ENCODE results near the gene FKBP10. TPM values are rescaled to one million over a fixed set of nuclear protein-coding genes. Genes with fewer than 3 reads are reported as not detected.
"Not testable (repeated sequence)": the region's sequence is repeated elsewhere in the genome, so short reads cannot be mapped to it uniquely, and the experiment has no call there.

The FKBP10 gene
- total and polyA plus RNA-seq, 10 of the 15 experiments (the other 5 are each of a cell fraction or from before 2014, with no cell fraction given) = 0.02 to 4.7 (median 1.8) TPM

GRCh38 chr17:41825175-41825845 lies 12.5 kb downstream of the FKBP10 start:
- ATAC-seq (no peak), FAIRE-seq (no peak), DNase-seq (ENCODE audit: low read depth, low spot score) (no peak)
- 76% methylated on average over 19 of the region's 19 CpGs for WGBS (ENCODE audit: insufficient coverage, insufficient replicate concordance, low lambda C conversion rate, missing lambda C conversion rate)
- TF ChIP-seq RAD51 (IDR thresholded peaks at IDR 0.05) (no peak), RFX5 (IDR thresholded peaks at IDR 0.05; ENCODE audit: low read depth, low read length) (no peak), ZNF207 (IDR thresholded peaks at IDR 0.05; ENCODE audit: borderline replicate concordance) (no peak), KAT2A (conservative IDR thresholded peaks at IDR 0.05; ENCODE audit: control insufficient read depth, low read depth, low read length) (no peak), NRF1 (conservative IDR thresholded peaks at IDR 0.05; ENCODE audit: low read depth, low read length) (no peak), NFIC (IDR thresholded peaks at IDR 0.05; ENCODE audit: low read depth, low read length) (no peak), HSF1 (IDR thresholded peaks at IDR 0.05; ENCODE audit: low read depth, low read length) (no peak), BCL11A (IDR thresholded peaks at IDR 0.05; ENCODE audit: low read depth, low read length) (no peak), FOXK2 (IDR thresholded peaks at IDR 0.05) (no peak), TCF12 (IDR thresholded peaks at IDR 0.05; ENCODE audit: low read depth, low read length) (no peak)
- TF ChIP-seq, protein P1, sequence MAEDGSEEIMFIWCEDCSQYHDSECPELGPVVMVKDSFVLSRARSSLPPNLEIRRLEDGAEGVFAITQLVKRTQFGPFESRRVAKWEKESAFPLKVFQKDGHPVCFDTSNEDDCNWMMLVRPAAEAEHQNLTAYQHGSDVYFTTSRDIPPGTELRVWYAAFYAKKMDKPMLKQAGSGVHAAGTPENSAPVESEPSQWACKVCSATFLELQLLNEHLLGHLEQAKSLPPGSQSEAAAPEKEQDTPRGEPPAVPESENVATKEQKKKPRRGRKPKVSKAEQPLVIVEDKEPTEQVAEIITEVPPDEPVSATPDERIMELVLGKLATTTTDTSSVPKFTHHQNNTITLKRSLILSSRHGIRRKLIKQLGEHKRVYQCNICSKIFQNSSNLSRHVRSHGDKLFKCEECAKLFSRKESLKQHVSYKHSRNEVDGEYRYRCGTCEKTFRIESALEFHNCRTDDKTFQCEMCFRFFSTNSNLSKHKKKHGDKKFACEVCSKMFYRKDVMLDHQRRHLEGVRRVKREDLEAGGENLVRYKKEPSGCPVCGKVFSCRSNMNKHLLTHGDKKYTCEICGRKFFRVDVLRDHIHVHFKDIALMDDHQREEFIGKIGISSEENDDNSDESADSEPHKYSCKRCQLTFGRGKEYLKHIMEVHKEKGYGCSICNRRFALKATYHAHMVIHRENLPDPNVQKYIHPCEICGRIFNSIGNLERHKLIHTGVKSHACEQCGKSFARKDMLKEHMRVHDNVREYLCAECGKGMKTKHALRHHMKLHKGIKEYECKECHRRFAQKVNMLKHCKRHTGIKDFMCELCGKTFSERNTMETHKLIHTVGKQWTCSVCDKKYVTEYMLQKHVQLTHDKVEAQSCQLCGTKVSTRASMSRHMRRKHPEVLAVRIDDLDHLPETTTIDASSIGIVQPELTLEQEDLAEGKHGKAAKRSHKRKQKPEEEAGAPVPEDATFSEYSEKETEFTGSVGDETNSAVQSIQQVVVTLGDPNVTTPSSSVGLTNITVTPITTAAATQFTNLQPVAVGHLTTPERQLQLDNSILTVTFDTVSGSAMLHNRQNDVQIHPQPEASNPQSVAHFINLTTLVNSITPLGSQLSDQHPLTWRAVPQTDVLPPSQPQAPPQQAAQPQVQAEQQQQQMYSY (CRISPR knock-in tag; IDR thresholded peaks at IDR 0.05) = no peak
- Histone ChIP-seq H3K9me3 (replicated peaks; ENCODE audit: control insufficient read depth, insufficient read depth, low read length) (no peaks in the 10 kb centered on the region), H3K4me1 (ENCODE audit: control insufficient read depth, insufficient read depth, low read length) (no peaks in the 10 kb centered on the region), H3K4me2 (ENCODE audit: control insufficient read depth, insufficient read depth) (no peak overlapping the region), H2AFZ (ENCODE audit: control insufficient read depth, low read depth, low read length) (no peak overlapping the region), H3K36me3 (ENCODE audit: control insufficient read depth in 2 of 2, insufficient read depth in 2 of 2, low read length in 1 of 2) (peaks cover 0 to 3% of the 10 kb centered on the region in 2 experiments; a peak in 1 of 4 replicates), H4K20me1 (ENCODE audit: control insufficient read depth, insufficient read depth) (no peaks in the 10 kb centered on the region), H3K27ac (ENCODE audit: control insufficient read depth, insufficient read depth) (no peak overlapping the region), H3K9ac (ENCODE audit: control insufficient read depth, insufficient read depth, low read length) (no peak overlapping the region), H3K27me3 (replicated peaks in 1 of 2; ENCODE audit: control insufficient read depth in 2 of 2, insufficient read depth in 2 of 2, low read length in 1 of 2) (no peaks in the 10 kb centered on the region), H3K4me3 (no peak overlapping the region), H3K79me2 (ENCODE audit: control insufficient read depth, insufficient read depth, low read length) (no peaks in the 10 kb centered on the region)
- RAD21 ChIA-PET (ENCODE audit: unreplicated experiment) = no interaction called here
- intact Hi-C loops (cut with micrococcal nuclease; ENCODE audit: unreplicated experiment) = no loop called here
- POLR2A ChIA-PET = no interaction called here
- CTCF ChIA-PET = no interaction called here
- BruUV-seq (replicated peaks) = no TSS peak
- SMC1A ChIA-PET (ENCODE audit: uncharacterized antibody, unreplicated experiment) = no interaction called here
- in situ Hi-C loops (cut with MboI) = no loop called here

DNA sequence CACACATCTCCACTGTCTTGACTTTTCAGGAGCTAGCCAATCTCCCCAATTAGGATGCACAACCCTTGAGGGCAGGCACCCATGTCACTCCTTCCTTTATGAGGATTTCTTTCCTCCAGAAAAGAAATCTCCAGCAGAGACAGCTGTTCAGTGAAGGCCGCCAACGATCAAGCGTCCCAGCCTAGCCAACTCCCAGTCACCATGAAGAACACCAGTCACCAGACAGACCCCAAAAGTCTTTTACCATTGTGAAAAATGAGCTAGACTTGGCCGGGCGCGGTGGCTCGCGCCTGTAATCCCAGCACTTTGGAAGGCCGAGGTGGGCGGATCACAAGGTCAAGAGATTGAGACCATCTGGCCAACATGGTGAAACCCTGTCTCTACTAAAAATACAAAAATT lies 17.2 kb downstream of the FKBP10 start:
- H3K36me3 ChIP-seq (ENCODE audit: control insufficient read depth in 2 of 2, insufficient read depth in 2 of 2, low read length in 1 of 2); FAIRE-seq; H3K4me1 ChIP-seq (ENCODE audit: control insufficient read depth, insufficient read depth, low read length); RAD21 ChIA-PET (ENCODE audit: unreplicated experiment); H3K9me3 ChIP-seq (replicated peaks; ENCODE audit: control insufficient read depth, insufficient read depth, low read length); H3K4me2 ChIP-seq (ENCODE audit: control insufficient read depth, insufficient read depth); BruUV-seq (replicated peaks); H3K9ac ChIP-seq (ENCODE audit: control insufficient read depth, insufficient read depth, low read length); DNase-seq (ENCODE audit: low read depth, low spot score); in situ Hi-C loops (cut with MboI); intact Hi-C loops (cut with micrococcal nuclease; ENCODE audit: unreplicated experiment); H4K20me1 ChIP-seq (ENCODE audit: control insufficient read depth, insufficient read depth); ATAC-seq; H3K79me2 ChIP-seq (ENCODE audit: control insufficient read depth, insufficient read depth, low read length); H3K4me3 ChIP-seq; H3K27ac ChIP-seq (ENCODE audit: control insufficient read depth, insufficient read depth); H3K27me3 ChIP-seq (replicated peaks in 1 of 2; ENCODE audit: control insufficient read depth in 2 of 2, insufficient read depth in 2 of 2, low read length in 1 of 2); H2AFZ ChIP-seq (ENCODE audit: control insufficient read depth, low read depth, low read length): not testable (repeated sequence)
- CTCF ChIA-PET = interaction anchor here (0.8 to 1.1 kb wide), 4 partner anchors 12 to 133 kb away, joined by 3 to 4 read pairs (median 3); no protein-coding TSS in a partner anchor
- POLR2A ChIA-PET = interaction anchor here (0.5 kb wide), 1 partner anchor 449 kb away, joined by 3 read pairs; no protein-coding TSS in a partner anchor
- WGBS (ENCODE audit: insufficient coverage, insufficient replicate concordance, low lambda C conversion rate, missing lambda C conversion rate) = 88% methylated on average over 10 of the region's 10 CpGs
- SMC1A ChIA-PET (ENCODE audit: uncharacterized antibody, unreplicated experiment) = interaction anchor here (1.5 to 1.6 kb wide), 2 partner anchors 18 to 20 kb away, joined by 4 to 5 read pairs; no protein-coding TSS in a partner anchor

Data from GM12878 (cell line).